MM.1S (cell line): ENCODE results near the gene ARMC3.

Experiments
- DNase-seq: peaks from one replicate; pipeline ENCODE4 v3.0.0-alpha.2; 2015
- H2AFZ ChIP-seq: fragments of 300-600 bp; sonication (generic); 2 replicates; pipeline ENCODE4 v1.6.0; 2016; ENCODE audit warnings: antibody characterized with exemption, low read length
- H3F3A ChIP-seq: fragments of 300-600 bp; sonication (generic); 2 replicates; pipeline ENCODE4 v1.6.1; 2016; ENCODE audit warnings: mild to moderate bottlenecking, antibody characterized with exemption, low read length, moderate library complexity, mixed read lengths; ENCODE audit not compliant: insufficient read depth
- H3K27ac ChIP-seq: fragments of 300-600 bp; sonication (generic); 2 replicates; pipeline ENCODE4 v1.5.1; 2016; ENCODE audit warnings: mild to moderate bottlenecking, low read length
- H3K27me3 ChIP-seq: fragments of 300-600 bp; sonication (generic); replicated peaks from 2 replicates; pipeline ENCODE4 v1.6.0; 2016; ENCODE audit warnings: low read length; ENCODE audit not compliant: insufficient read depth
- H3K36me3 ChIP-seq: fragments of 300-600 bp; sonication (generic); replicated peaks from 2 replicates; pipeline ENCODE4 v1.6.1; 2016; ENCODE audit warnings: mild to moderate bottlenecking, low read length, mixed read lengths; ENCODE audit not compliant: insufficient read depth
- H3K4me1 ChIP-seq: fragments of 300-600 bp; sonication (generic); 2 replicates; pipeline ENCODE4 v1.6.1; 2016; ENCODE audit warnings: low read length, mixed read lengths
- H3K4me2 ChIP-seq: fragments of 300-600 bp; sonication (generic); 2 replicates; pipeline ENCODE4 v1.6.0; 2016; ENCODE audit warnings: low read depth, low read length
- H3K4me3 ChIP-seq: fragments of 300-600 bp; sonication (generic); 2 replicates; pipeline ENCODE4 v1.5.1; 2016; ENCODE audit warnings: low read length, mixed read lengths
- H3K79me2 ChIP-seq: fragments of 300-600 bp; sonication (generic); 2 replicates; pipeline ENCODE4 v1.6.1; 2016; ENCODE audit warnings: mixed run types, low read length, mixed read lengths
- H3K9ac ChIP-seq: fragments of 300-600 bp; sonication (generic); 2 replicates; pipeline ENCODE4 v1.6.1; 2016; ENCODE audit warnings: low read length, mixed read lengths
- H3K9me2 ChIP-seq: fragments of 300-600 bp; sonication (generic); replicated peaks from 2 replicates; pipeline ENCODE4 v1.6.1; 2016; ENCODE audit warnings: mild to moderate bottlenecking, low read length, mixed read lengths; ENCODE audit not compliant: insufficient read depth
- H3K9me3 ChIP-seq: fragments of 300-600 bp; sonication (generic); replicated peaks from 2 replicates; pipeline ENCODE4 v1.6.1; 2016; ENCODE audit warnings: mild to moderate bottlenecking, low read length, mixed read lengths; ENCODE audit not compliant: insufficient read depth
- H4K20me1 ChIP-seq: fragments of 300-600 bp; sonication (generic); 2 replicates; pipeline ENCODE4 v1.6.1; 2016; ENCODE audit warnings: mild to moderate bottlenecking, low read length, moderate library complexity, mixed read lengths; ENCODE audit not compliant: insufficient read depth
- EZH2 ChIP-seq: fragments of 300-600 bp; sonication (generic); optimal IDR thresholded peaks from 2 replicates; pipeline ENCODE3; 2017; ENCODE audit warnings: low read depth, mild to moderate bottlenecking, antibody characterized with exemption, low read length, mixed read lengths
- EZH2phosphoT487 ChIP-seq: fragments of 300-600 bp; sonication (generic); IDR thresholded peaks from 2 replicates; pipeline ENCODE4 v1.6.1; 2018; ENCODE audit warnings: antibody characterized with exemption, low read length
- TF ChIP-seq, protein P1 (sequence below): fragments of 300-600 bp; sonication (generic); IDR thresholded peaks from 2 replicates; pipeline ENCODE4 v1.5.1; 2016; ENCODE audit warnings: antibody characterized with exemption, low read length, mixed read lengths

ARMC3 gene

GRCh38 chr10:23040002-23040401, 112.1 kb downstream of the ARMC3 start:
- no peak overlapping the region for H3K9ac ChIP-seq
- H3K27me3 ChIP-seq, result no peaks in the 10 kb centered on the region
- no peaks in the 10 kb centered on the region for H3K36me3 ChIP-seq
- H3K9me3 ChIP-seq, result no peaks in the 10 kb centered on the region
- no peaks in the 10 kb centered on the region for H3K79me2 ChIP-seq
- no peaks in the 10 kb centered on the region for H4K20me1 ChIP-seq
- H3K9me2 ChIP-seq, result no peaks in the 10 kb centered on the region
- no peak overlapping the region for H3K27ac ChIP-seq
- no peak overlapping the region for H3K4me2 ChIP-seq
- H3F3A ChIP-seq, result no peaks in the 10 kb centered on the region
- no peak overlapping the region for H3K4me3 ChIP-seq
- H3K4me1 ChIP-seq, result no peaks in the 10 kb centered on the region
- TF ChIP-seq EZH2, result no peak
- TF ChIP-seq, protein P1, sequence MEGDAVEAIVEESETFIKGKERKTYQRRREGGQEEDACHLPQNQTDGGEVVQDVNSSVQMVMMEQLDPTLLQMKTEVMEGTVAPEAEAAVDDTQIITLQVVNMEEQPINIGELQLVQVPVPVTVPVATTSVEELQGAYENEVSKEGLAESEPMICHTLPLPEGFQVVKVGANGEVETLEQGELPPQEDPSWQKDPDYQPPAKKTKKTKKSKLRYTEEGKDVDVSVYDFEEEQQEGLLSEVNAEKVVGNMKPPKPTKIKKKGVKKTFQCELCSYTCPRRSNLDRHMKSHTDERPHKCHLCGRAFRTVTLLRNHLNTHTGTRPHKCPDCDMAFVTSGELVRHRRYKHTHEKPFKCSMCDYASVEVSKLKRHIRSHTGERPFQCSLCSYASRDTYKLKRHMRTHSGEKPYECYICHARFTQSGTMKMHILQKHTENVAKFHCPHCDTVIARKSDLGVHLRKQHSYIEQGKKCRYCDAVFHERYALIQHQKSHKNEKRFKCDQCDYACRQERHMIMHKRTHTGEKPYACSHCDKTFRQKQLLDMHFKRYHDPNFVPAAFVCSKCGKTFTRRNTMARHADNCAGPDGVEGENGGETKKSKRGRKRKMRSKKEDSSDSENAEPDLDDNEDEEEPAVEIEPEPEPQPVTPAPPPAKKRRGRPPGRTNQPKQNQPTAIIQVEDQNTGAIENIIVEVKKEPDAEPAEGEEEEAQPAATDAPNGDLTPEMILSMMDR, result no peak
- TF ChIP-seq EZH2phosphoT487, result no peak
- H2AFZ ChIP-seq, result no peak overlapping the region
- no peak for DNase-seq

GRCh38 chr10:23046027-23046426, 118.2 kb downstream of the ARMC3 start:
- no peak overlapping the region for H3K4me3 ChIP-seq
- no peaks in the 10 kb centered on the region for H3K4me1 ChIP-seq
- H3K9me3 ChIP-seq, result no peaks in the 10 kb centered on the region
- no peaks in the 10 kb centered on the region for H4K20me1 ChIP-seq
- H3K9ac ChIP-seq, result no peak overlapping the region
- no peaks in the 10 kb centered on the region for H3K27me3 ChIP-seq
- H3K36me3 ChIP-seq, result no peaks in the 10 kb centered on the region
- H3K79me2 ChIP-seq, result no peaks in the 10 kb centered on the region
- no peak overlapping the region for H2AFZ ChIP-seq
- no peak for DNase-seq
- TF ChIP-seq, protein P1, result no peak
- TF ChIP-seq EZH2phosphoT487 (no peak), EZH2 (no peak)
- no peak overlapping the region for H3K27ac ChIP-seq
- H3K9me2 ChIP-seq, result no peaks in the 10 kb centered on the region
- H3K4me2 ChIP-seq, result no peak overlapping the region
- H3F3A ChIP-seq, result no peaks in the 10 kb centered on the region

DNA sequence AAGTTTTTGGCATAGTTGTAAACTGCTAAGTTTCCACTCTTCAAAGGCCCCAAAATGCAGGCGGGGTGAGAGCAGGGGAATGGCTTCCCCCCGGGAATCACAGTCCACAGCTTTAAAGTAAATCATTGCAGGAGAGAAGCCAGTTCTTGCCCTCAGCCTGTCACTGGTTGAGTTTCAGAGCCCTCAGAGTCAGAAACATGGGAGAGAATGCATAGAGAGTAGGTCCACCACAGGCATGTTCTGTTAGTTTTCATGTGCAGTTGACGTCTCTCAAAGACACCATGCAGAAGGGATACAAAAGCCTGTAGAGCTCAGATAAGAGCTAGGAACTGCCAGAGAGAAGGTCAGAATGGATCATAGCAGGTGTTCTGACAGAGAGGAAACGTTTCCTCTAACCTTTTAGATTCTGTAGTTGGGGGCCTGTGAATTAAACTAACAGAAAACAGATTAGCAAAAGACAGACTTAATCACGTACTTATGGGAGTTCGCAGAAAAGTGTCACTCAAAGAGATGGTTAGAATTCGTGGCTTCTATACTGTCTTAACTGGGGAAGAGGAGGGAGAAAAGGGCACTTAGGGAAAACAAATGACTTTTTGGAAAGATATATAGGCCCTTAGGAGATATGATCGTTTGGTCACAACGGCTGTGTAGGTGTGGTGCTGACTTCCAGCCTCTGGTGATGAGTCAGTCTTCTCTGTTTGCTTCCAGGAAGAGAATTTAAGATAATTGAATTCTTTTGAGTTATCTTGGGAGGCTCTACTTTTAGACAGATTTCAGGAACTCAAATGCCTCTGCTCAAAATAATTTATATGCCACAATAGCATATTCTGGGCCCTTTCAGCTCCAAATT, 119.6 kb downstream of the ARMC3 start:
- Histone ChIP-seq H3K9me3 (no peaks in the 10 kb centered on the region), H3K4me3 (no peak overlapping the region), H3K4me2 (no peak overlapping the region), H3K27me3 (no peaks in the 10 kb centered on the region), H3K79me2 (no peaks in the 10 kb centered on the region), H3K9ac (no peak overlapping the region), H3K27ac (no peak overlapping the region), H2AFZ (no peak overlapping the region), H3K4me1 (no peaks in the 10 kb centered on the region), H4K20me1 (no peaks in the 10 kb centered on the region), H3K36me3 (no peaks in the 10 kb centered on the region), H3F3A (no peaks in the 10 kb centered on the region), H3K9me2 (no peaks in the 10 kb centered on the region)
- TF ChIP-seq EZH2phosphoT487 (no peak), EZH2 (no peak)
- TF ChIP-seq, protein P1, result no peak
- DNase-seq, result no peak
